ENCODE measurements around the gene ZNF618.

The ZNF618 gene

GRCh38 chr9:113910036-113910639 lies 34.0 kb downstream of the ZNF618 start:
- in situ Hi-C loops (cut with MboI; ENCODE audit: low sequenced_read_pairs), result no loop called here

DNA sequence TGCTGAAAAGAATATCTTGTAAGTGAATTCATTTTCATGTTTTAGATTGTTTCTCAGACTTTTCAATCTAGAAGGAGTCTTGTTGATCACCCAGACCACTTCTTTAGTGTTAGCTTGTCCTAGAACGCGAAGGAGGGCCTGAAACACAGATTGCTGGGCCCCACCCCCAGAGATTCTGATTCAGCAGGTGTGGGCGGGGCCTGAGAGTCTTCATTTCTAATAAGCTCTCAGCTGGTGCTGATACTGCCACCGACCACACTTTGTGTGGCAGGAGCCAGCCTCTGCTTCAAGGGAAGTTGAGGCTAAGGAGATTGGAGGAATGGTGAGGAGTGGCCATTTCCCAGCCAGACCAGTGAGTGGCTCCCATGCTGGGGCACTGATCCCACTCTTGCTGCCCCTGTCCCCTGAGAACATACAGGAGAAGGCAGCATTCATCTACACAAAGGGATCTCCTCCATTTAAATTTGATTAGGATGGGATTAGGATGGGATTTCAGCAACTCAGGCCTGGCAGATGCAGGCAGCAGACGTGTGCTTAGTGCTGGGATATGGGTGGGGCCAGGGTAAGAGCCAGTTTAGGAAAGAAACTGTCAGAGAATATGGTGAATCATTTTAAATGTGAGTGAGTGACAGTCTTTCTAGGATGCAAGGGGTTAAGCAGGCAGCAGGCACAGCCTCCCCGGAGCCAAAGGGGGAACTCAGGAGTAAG lies 35.9 kb downstream of the ZNF618 start:
- in situ Hi-C loops (cut with MboI; ENCODE audit: low sequenced_read_pairs), result no loop called here

- in situ Hi-C loops (cut with MboI; ENCODE audit: low sequenced_read_pairs), result no loop called here
These were observed 36.7 kb downstream of the ZNF618 start for GRCh38 chr9:113912816-113913215.

DNA sequence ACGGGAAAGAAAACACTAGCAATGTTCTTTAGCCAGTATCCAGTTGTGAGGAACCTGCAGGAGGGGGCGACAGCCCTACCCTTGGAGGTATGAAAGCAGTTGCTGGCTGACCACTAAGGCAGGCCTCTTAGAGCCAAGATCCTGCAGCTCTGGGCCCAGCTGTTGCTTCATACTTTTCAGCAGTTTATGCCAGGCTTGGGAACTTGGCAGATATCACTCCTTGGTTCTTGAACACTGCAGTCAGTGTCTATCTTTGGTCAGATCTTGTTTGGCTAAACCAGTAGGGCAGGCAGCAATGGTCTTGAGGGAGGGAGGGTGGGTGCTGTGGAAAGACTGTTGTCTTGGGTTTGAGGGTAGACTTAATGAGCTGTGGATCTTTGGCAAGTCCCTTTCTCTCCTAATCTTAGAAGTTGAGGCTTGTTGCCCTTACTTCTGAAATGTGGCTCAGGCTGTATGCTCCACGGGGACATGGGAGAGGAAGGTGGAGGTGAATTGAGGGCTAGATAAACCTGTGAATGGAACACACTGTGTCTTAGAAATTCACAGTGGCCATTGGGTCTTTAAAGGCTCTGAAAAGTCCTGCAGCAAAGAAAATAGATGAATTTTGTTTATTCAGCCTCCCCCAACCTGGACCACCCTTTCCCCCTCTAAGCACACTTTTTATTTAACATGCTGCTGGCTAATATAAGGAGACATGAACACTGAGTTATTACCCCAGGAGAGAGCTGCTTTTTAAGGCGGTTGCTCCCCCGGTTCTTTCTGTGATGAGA lies 37.5 kb downstream of the ZNF618 start:
- in situ Hi-C loops (cut with MboI; ENCODE audit: low sequenced_read_pairs), result no loop called here

DNA sequence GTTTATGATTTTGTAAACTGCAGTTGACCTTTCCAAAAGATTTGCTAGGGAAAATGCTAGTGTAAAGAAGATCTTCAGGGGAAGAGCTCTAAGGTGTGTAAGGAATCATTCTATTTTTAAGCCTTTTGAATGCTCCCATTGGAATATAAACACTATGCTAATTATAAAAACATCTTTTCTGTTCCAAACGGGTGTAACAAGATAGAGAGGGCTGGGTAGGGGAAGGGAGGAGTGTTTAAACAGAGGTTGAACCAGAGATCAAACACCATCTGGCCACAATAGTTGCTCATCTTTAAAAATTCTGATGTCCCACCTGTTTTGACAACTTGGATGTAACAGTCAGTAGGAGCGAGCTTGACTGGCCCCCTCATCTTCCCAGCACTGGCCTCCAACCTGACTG lies 38.4 kb downstream of the ZNF618 start:
- in situ Hi-C loops (cut with MboI; ENCODE audit: low sequenced_read_pairs), result no loop called here

- in situ Hi-C loops (cut with MboI; ENCODE audit: low sequenced_read_pairs), result no loop called here
These were observed 39.8 kb downstream of the ZNF618 start for GRCh38 chr9:113915817-113916434.

DNA sequence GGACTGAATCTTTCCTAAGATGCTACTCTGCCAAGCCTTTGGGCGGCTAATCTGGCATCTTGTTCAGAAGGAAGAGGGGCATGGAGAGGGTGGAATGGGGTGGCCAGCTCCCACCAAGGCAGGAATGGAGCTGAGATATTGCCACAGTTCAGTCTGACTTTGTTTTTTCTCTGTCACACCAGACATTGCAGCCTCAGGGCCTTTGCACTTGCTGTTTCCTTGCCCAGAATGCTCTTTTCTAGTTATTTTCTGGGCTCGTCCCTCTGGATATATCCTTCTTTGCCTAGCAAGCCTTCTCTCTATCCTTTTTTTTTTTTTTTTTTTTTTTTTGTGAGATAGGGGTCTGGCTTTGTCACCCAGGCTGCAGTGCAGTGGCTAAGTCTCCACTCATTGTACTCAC lies 40.8 kb downstream of the ZNF618 start:
- in situ Hi-C loops (cut with MboI; ENCODE audit: low sequenced_read_pairs), result no loop called here

- in situ Hi-C loops (cut with MboI; ENCODE audit: low sequenced_read_pairs), result no loop called here
These were observed 42.7 kb downstream of the ZNF618 start for GRCh38 chr9:113918697-113919350.

DNA sequence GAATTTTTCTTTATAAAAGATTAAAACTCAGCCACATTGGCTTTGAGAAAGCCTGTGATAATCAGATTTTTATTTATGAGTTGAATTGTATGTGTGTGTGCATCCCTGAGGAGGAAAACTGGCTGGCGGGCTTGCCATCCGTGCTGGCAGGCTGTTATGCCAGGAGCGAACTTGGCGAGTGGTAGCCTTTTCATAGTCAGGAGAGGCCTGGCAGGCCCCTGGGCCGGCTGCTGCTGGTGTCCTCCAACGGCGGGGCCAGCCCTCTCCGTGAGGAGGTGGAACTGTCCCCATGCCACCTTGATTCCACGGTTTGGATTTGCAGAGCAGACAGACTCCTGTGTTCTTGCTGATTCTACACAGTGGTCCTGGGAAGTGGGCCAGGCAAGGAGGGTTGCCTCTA lies 43.3 kb downstream of the ZNF618 start:
- in situ Hi-C loops (cut with MboI; ENCODE audit: low sequenced_read_pairs), result no loop called here

GRCh38 chr9:113919871-113920270 lies 43.8 kb downstream of the ZNF618 start:
- in situ Hi-C loops (cut with MboI; ENCODE audit: low sequenced_read_pairs), result no loop called here

GRCh38 chr9:113920872-113921271 lies 44.8 kb downstream of the ZNF618 start:
- in situ Hi-C loops (cut with MboI; ENCODE audit: low sequenced_read_pairs), result no loop called here

DNA sequence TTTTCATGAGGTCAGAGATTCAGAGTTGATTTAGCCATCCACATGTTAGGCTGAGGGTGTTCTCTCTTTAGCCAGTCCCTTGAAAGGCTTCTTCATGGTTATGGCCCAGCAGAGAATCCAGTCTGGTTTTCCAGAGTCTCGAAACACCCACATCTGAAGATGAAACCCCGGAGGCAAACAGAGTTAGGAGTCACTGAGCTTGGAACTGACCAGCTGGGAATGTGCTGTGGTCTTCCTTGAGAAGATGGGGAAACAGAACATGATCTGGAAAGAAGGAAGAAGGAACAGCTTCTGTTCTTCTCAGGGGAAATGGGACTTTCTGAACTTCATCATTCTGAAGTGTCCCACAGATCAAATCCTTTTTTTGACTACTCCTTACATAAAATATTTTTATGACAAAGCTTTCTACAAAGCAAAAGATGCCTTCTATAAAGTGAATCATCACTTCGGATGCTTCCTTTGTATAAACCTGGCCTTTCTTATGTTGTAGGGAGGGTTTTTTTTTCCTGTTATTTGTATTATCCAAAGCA lies 45.4 kb downstream of the ZNF618 start:
- in situ Hi-C loops (cut with MboI; ENCODE audit: low sequenced_read_pairs), result no loop called here

DNA sequence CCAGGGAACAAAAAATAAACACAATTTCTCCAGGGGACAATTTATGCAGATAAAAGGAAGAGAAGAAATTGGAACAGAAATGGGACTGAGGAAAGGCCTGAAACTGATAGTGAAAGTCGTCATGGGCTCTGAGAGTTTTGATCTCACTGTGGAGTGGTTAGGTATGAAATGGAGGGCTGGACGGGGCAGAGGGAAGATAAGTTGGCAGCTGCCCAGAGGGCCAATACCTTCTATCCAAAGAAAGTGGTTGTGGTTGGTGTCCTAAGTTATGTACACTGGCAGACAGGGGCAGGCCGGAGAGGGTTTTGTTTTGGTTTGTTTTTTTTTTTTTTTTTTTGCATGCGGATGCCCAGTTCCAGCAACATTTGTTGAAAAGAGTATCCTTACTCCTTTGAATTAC lies 46.1 kb downstream of the ZNF618 start:
- in situ Hi-C loops (cut with MboI; ENCODE audit: low sequenced_read_pairs), result no loop called here

- in situ Hi-C loops (cut with MboI; ENCODE audit: low sequenced_read_pairs), result no loop called here
These were observed 50.1 kb downstream of the ZNF618 start for GRCh38 chr9:113926211-113926610.

- in situ Hi-C loops (cut with MboI; ENCODE audit: low sequenced_read_pairs), result no loop called here
These were observed 51.2 kb downstream of the ZNF618 start for GRCh38 chr9:113927277-113927676.

DNA sequence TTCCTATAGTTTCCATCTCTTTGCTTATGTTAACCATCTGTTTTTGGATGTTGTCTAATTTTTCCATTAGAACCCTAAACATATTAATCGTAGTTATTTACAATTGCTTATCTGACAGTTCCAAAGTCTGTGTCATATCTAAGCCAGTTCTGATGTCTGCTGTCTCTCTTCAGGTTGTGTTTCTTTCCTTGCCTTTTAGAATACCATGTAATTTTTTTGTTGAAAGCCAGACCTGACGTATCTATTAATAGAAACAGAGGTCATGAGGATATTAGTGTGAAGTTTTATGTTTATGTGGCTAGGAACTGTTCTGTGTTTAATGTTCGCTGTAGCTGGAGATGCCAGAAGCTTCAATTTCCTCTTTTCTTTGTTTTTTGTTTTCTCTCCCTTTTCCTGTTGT lies 52.2 kb downstream of the ZNF618 start:
- in situ Hi-C loops (cut with MboI; ENCODE audit: low sequenced_read_pairs), result no loop called here

GRCh38 chr9:113929634-113930389 lies 53.7 kb downstream of the ZNF618 start:
- in situ Hi-C loops (cut with MboI; ENCODE audit: low sequenced_read_pairs), result no loop called here

- in situ Hi-C loops (cut with MboI; ENCODE audit: low sequenced_read_pairs), result no loop called here
These were observed 54.3 kb downstream of the ZNF618 start for GRCh38 chr9:113930390-113930783.

DNA sequence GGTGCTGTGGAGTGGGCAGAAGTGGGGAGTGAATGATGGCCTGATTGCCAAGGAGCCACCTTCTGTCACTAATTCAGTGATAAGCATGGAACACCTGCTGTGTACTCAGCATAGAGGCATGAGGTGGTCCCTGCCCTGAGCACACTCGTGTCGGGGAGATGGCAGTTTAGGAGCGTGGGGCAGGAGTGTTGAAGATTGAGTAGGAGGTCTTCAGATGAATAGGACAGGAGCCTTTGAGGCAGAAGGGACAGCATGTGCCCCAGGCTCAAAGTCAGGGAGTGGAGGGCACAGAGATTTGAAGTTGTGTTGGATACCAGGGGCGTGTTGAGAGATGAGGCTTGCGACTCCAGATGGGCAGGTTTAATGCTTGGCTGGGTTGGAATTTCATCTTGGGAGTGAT lies 55.0 kb downstream of the ZNF618 start:
- in situ Hi-C loops (cut with MboI; ENCODE audit: low sequenced_read_pairs), result no loop called here

GRCh38 chr9:113931777-113932176 lies 55.7 kb downstream of the ZNF618 start:
- in situ Hi-C loops (cut with MboI; ENCODE audit: low sequenced_read_pairs), result no loop called here

Measured in hTERT RPE-1 (cell line).